Large intestine (tissue), 1 donor: Measurements from ENCODE around the gene MSGN1. TPM values are rescaled to one million over a fixed set of nuclear protein-coding genes. Genes with fewer than 3 reads are reported as not detected.

Experiments
- polyA plus RNA-seq: library from polyadenylated mRNA; unstranded; fragments of 120-200 nt; gene quantifications from one replicate; pipeline ENCODE4 v1.2.1, GENCODE V29; 2013

MSGN1 gene
- polyA plus RNA-seq, 1 donor = not detected

Other genes with a start within 250 kb of the MSGN1 start
- gene SMC6, start 62.6 kb upstream of the MSGN1 start, polyA plus RNA-seq = 26.7 TPM
- gene GEN1, start 62.3 kb upstream of the MSGN1 start, polyA plus RNA-seq = 10.7 TPM
- gene KCNS3, start 62.2 kb downstream of the MSGN1 start, polyA plus RNA-seq = 7.8 TPM